HCT116 (cell line): ENCODE measurements around the gene ABHD14A. TPM values are rescaled to one million over a fixed set of nuclear protein-coding genes. Genes with fewer than 3 reads are reported as not detected.

Experiments used
- ATAC-seq: fragments of 200-7000 bp; cut with Tn5 transposase; 2 replicates; pipeline ENCODE4 v1.9.1; 2020; ENCODE audit warnings: mild to moderate bottlenecking, moderate library complexity
- BruUV-seq: library from RNA; stranded (reverse); fragments of 400-500 nt; replicated peaks from 2 replicates; lab custom pipeline; 2021; lab: Mats Ljungman, UMichigan
- CTCF ChIA-PET: fragments of 300-600 bp; sonication (Branson Sonifier 250); formaldehyde crosslinking; loops from one replicate; lab custom pipeline; 2021; ENCODE audit warnings: antibody characterized with exemption; lab: Charles Lee
- POLR2A ChIA-PET: fragments of 300-600, 350-600 bp; sonication (Branson Sonifier 250); formaldehyde crosslinking; loops from one replicate; lab custom pipeline; 2021; ENCODE audit warnings: antibody characterized with exemption; lab: Charles Lee
- RAD21 ChIA-PET, 2 experiments: fragments of 300-600 bp; sonication (Branson Sonifier 250); formaldehyde crosslinking; loops; one replicate each; lab custom pipeline; 2023; ENCODE audit warnings: low total read pairs in 2 of 2; ENCODE audit not compliant: uncharacterized antibody in 2 of 2, unreplicated experiment in 2 of 2, low non-redundant PET in 1 of 2; lab: Charles Lee
- DNase-seq: peaks from one replicate; pipeline ENCODE4 v3.0.0-alpha.2; 2010; ENCODE audit warnings: low read depth, low spot score
- H2AFZ ChIP-seq: fragments of 200-600 bp; shearing (Covaris generic), sonication (generic); 2 replicates; pipeline ENCODE4 v1.6.1; 2017; ENCODE audit warnings: low read depth, mixed run types, mixed read lengths, antibody characterized with exemption, low read length; ENCODE audit not compliant: poor library complexity, severe bottlenecking
- H3K27ac ChIP-seq: 2 replicates; pipeline ENCODE4 v1.5.1; 2012; ENCODE audit warnings: low read depth, low read length
- H3K27me3 ChIP-seq: fragments of 200-600 bp; sonication (generic); 2 replicates; pipeline ENCODE4 v1.6.1; 2016; ENCODE audit warnings: mixed run types, low read length, mixed read lengths; ENCODE audit not compliant: insufficient read depth
- H3K36me3 ChIP-seq, 2 experiments: fragments of 200-500 bp in 1 of 2; fragments of 200-600 bp in 1 of 2; sonication (Bioruptor generic) in 1 of 2; sonication (generic) in 1 of 2; 2 replicates each; pipeline versions ENCODE4 v1.5.1 to v1.6.1; 2014 to 2016; ENCODE audit warnings: low read length in 2 of 2, inconsistent platforms in 1 of 2, mixed read lengths in 1 of 2, mixed run types in 1 of 2; ENCODE audit not compliant: insufficient read depth in 2 of 2, control insufficient read depth in 1 of 2
- H3K4me1 ChIP-seq, 2 experiments: fragments of 200-600 bp in 1 of 2; sonication (generic) in 1 of 2; 2 replicates each; pipeline versions ENCODE4 v1.5.1 to v1.6.1; 2012 to 2017; ENCODE audit warnings: low read length in 2 of 2, inconsistent platforms in 1 of 2, mild to moderate bottlenecking in 1 of 2, mixed read lengths in 1 of 2, mixed run types in 1 of 2, moderate library complexity in 1 of 2; ENCODE audit not compliant: insufficient read depth in 2 of 2, control insufficient read depth in 1 of 2
- H3K4me2 ChIP-seq: fragments of 200-600 bp; sonication (generic); 2 replicates; pipeline ENCODE4 v1.6.1; 2017; ENCODE audit warnings: mixed run types, low read length, mixed read lengths
- H3K4me3 ChIP-seq, 2 experiments: fragments of 200-600 bp in 1 of 2; sonication (generic) in 1 of 2; replicated peaks in 1 of 2; 2 replicates each; pipeline ENCODE4 v1.5.1; 2011 to 2016; ENCODE audit warnings: low read length in 2 of 2, control low read depth in 1 of 2, low read depth in 1 of 2, mild to moderate bottlenecking in 1 of 2, mixed read lengths in 1 of 2, mixed run types in 1 of 2
- H3K79me2 ChIP-seq: fragments of 200-600 bp; sonication (generic); 2 replicates; pipeline ENCODE4 v1.6.1; 2017; ENCODE audit warnings: mild to moderate bottlenecking, mixed run types, low read length, moderate library complexity, mixed read lengths; ENCODE audit not compliant: insufficient read depth
- H3K9ac ChIP-seq: fragments of 200-600 bp; sonication (generic); 2 replicates; pipeline ENCODE4 v1.6.1; 2016; ENCODE audit warnings: low read length, mixed read lengths
- H3K9me2 ChIP-seq: fragments of 200-600 bp; sonication (generic), shearing (Covaris generic); 2 replicates; pipeline ENCODE4 v1.6.1; 2017; ENCODE audit warnings: mixed run types, mild to moderate bottlenecking, moderate library complexity; ENCODE audit not compliant: insufficient read depth
- H3K9me3 ChIP-seq, 2 experiments: fragments of 200-500 bp in 1 of 2; fragments of 200-600 bp in 1 of 2; sonication (Bioruptor generic) in 1 of 2; sonication (generic) in 1 of 2; 2 replicates each; pipeline ENCODE4 v1.6.1; 2014 to 2017; ENCODE audit warnings: low read length in 2 of 2, mixed read lengths in 2 of 2, inconsistent platforms in 1 of 2, low read depth in 1 of 2, mild to moderate bottlenecking in 1 of 2, mixed run types in 1 of 2, moderate library complexity in 1 of 2; ENCODE audit not compliant: control insufficient read depth in 1 of 2, insufficient read depth in 1 of 2
- H4K20me1 ChIP-seq: fragments of 200-600 bp; sonication (generic), shearing (Covaris generic); 2 replicates; pipeline ENCODE4 v1.6.1; 2017; ENCODE audit warnings: mixed run types, mild to moderate bottlenecking, moderate library complexity; ENCODE audit not compliant: insufficient read depth
- ATF3 ChIP-seq: IDR thresholded peaks from 2 replicates; pipeline ENCODE4 v1.6.1; 2012
- CTCF ChIP-seq, 3 experiments: fragments of 200-600 bp in 1 of 3; sonication (generic) in 1 of 3; IDR thresholded peaks in 2 of 3; conservative IDR thresholded peaks in 1 of 3; 2 replicates each; pipeline ENCODE4 v1.5.1; 2012 to 2017; ENCODE audit warnings: low read depth in 2 of 3, low read length in 2 of 3, antibody characterized with exemption in 1 of 3, borderline replicate concordance in 1 of 3, control low read depth in 1 of 3, mild to moderate bottlenecking in 1 of 3, mixed read lengths in 1 of 3, mixed run types in 1 of 3, moderate library complexity in 1 of 3; ENCODE audit not compliant: insufficient read depth in 1 of 3
- EGR1 ChIP-seq: IDR thresholded peaks from 2 replicates; pipeline ENCODE4 v1.6.1; 2012; ENCODE audit warnings: low read depth
- EZH2 ChIP-seq: fragments of 200-600 bp; sonication (generic); IDR thresholded peaks from 2 replicates; pipeline ENCODE4 v1.6.1; 2017; ENCODE audit warnings: antibody characterized with exemption, mixed run types
- EZH2phosphoT487 ChIP-seq: fragments of 200-600 bp; IDR thresholded peaks from 2 replicates; pipeline ENCODE4 v1.6.1; 2018; ENCODE audit warnings: antibody characterized with exemption, borderline replicate concordance
- FOSL1 ChIP-seq: IDR thresholded peaks from 2 replicates; pipeline ENCODE4 v1.6.1; 2012; ENCODE audit warnings: low read depth
- JUND ChIP-seq: IDR thresholded peaks from 2 replicates; pipeline ENCODE4 v1.6.1; 2012
- MAX ChIP-seq: IDR thresholded peaks from 2 replicates; pipeline ENCODE4 v1.6.1; 2012
- POLR2A ChIP-seq: IDR thresholded peaks from 2 replicates; pipeline ENCODE4 v1.7.0; 2011; ENCODE audit warnings: borderline replicate concordance; ENCODE audit not compliant: insufficient read depth, insufficient read length; ENCODE audit errors: extremely low read depth
- POLR2AphosphoS5 ChIP-seq: IDR thresholded peaks from 2 replicates; pipeline ENCODE4 v1.6.1; 2011; ENCODE audit warnings: mild to moderate bottlenecking, low read depth, low read length, moderate library complexity
- RAD21 ChIP-seq: IDR thresholded peaks from 2 replicates; pipeline ENCODE4 v1.6.1; 2012; ENCODE audit warnings: low read depth, mild to moderate bottlenecking
- SP1 ChIP-seq: IDR thresholded peaks from 2 replicates; pipeline ENCODE4 v1.6.1; 2012; ENCODE audit warnings: low read depth
- SRF ChIP-seq: IDR thresholded peaks from 2 replicates; pipeline ENCODE4 v1.6.1; 2012; ENCODE audit warnings: low read depth
- TCF7L2 ChIP-seq: IDR thresholded peaks from 2 replicates; pipeline ENCODE4 v1.7.0; 2011; ENCODE audit warnings: borderline replicate concordance, inconsistent platforms; ENCODE audit not compliant: insufficient read depth, insufficient read length; ENCODE audit errors: extremely low read depth
- ZBTB33 ChIP-seq: IDR thresholded peaks from 2 replicates; pipeline ENCODE4 v1.6.1; 2011; ENCODE audit warnings: mild to moderate bottlenecking, low read length, moderate library complexity; ENCODE audit not compliant: insufficient replicate concordance; ENCODE audit errors: extremely low read depth
- ZFX ChIP-seq: fragments of 450-650 bp; IDR thresholded peaks from 2 replicates; pipeline ENCODE4 v1.6.1; 2017
- ZNF274 ChIP-seq: fragments of 200-500 bp; sonication (Bioruptor generic); IDR thresholded peaks from 2 replicates; pipeline ENCODE4 v1.6.1; 2014; ENCODE audit warnings: mild to moderate bottlenecking, low read depth, low read length, inconsistent platforms
- intact Hi-C: fragments of 100-400 bp; cut with micrococcal nuclease; formaldehyde crosslinking; loops from 2 replicates; pipeline ENCODE4 v1.10.0; 2022
- total RNA-seq: library from RNA; stranded (reverse); gene quantifications from one replicate; pipeline ENCODE4 v1.2.1, GENCODE V29; 2021; ENCODE audit not compliant: unreplicated experiment

The ABHD14A gene
- total RNA-seq, 1 experiment from 2014 or later, result 11.6 TPM

- ChIA-PET RAD21 (no interaction called here), POLR2A (no interaction called here), CTCF (no interaction called here)
- no peaks in the 10 kb centered on the region for H3K27me3 ChIP-seq
- no peak overlapping the region for H3K27ac ChIP-seq
- no peaks in the 10 kb centered on the region for H3K9me2 ChIP-seq
- H3K4me1 ChIP-seq, result peaks cover 9 to 31% of the 10 kb centered on the region in 2 experiments
- BruUV-seq, result no TSS peak
- no peak overlapping the region for H3K4me3 ChIP-seq
- H3K4me2 ChIP-seq, result no peak overlapping the region
- H2AFZ ChIP-seq, result no peak overlapping the region
- no peak for TF ChIP-seq MAX
- no peak for TF ChIP-seq FOSL1
- no peak for TF ChIP-seq EZH2phosphoT487
- TF ChIP-seq EZH2, result no peak
- no peak for TF ChIP-seq JUND
- TF ChIP-seq TCF7L2, result no peak
- no peak for TF ChIP-seq SRF
- TF ChIP-seq POLR2AphosphoS5, result no peak
- no peak for TF ChIP-seq SP1
- TF ChIP-seq ZNF274, result no peak
- no peaks in the 10 kb centered on the region for H3K79me2 ChIP-seq
- ATAC-seq (no peak), DNase-seq (no peak)
- no peak overlapping the region for H3K9ac ChIP-seq
- no peaks in the 10 kb centered on the region for H3K9me3 ChIP-seq
- H3K36me3 ChIP-seq, result no peaks in the 10 kb centered on the region
- no peaks in the 10 kb centered on the region for H4K20me1 ChIP-seq
- intact Hi-C loops, result no loop called here
Measured at GRCh38 chr3:52024765-52025452, 50.0 kb downstream of the ABHD14A start.

GRCh38 chr3:52025453-52025852 is 50.6 kb downstream of the ABHD14A start:
- Histone ChIP-seq H3K27me3 (no peaks in the 10 kb centered on the region), H3K9me3 (no peaks in the 10 kb centered on the region), H3K4me2 (no peak overlapping the region), H3K9ac (no peak overlapping the region), H4K20me1 (no peaks in the 10 kb centered on the region), H3K36me3 (no peaks in the 10 kb centered on the region), H3K79me2 (no peaks in the 10 kb centered on the region), H3K4me3 (no peak overlapping the region), H2AFZ (no peak overlapping the region), H3K4me1 (peaks cover 9 to 31% of the 10 kb centered on the region in 2 experiments), H3K27ac (no peak overlapping the region), H3K9me2 (no peaks in the 10 kb centered on the region)
- BruUV-seq, result no TSS peak
- ChIA-PET CTCF (no interaction called here), RAD21 (no interaction called here), POLR2A (no interaction called here)
- ATAC-seq (no peak), DNase-seq (no peak)
- intact Hi-C loops, result no loop called here
- TF ChIP-seq EZH2, result no peak
- no peak for TF ChIP-seq FOSL1
- TF ChIP-seq TCF7L2, result no peak
- no peak for TF ChIP-seq ZFX
- no peak for TF ChIP-seq EGR1
- no peak for TF ChIP-seq POLR2A
- no peak for TF ChIP-seq CTCF (IDR thresholded peaks at IDR 0.05 in 2 of 3, conservative IDR thresholded peaks at IDR 0.05 in 1 of 3; ENCODE audit: borderline replicate concordance in 1 of 3, insufficient read depth in 1 of 3, low read depth in 2 of 3, low read length in 2 of 3)
- no peak for TF ChIP-seq JUND
- no peak for TF ChIP-seq ZBTB33
- TF ChIP-seq RAD21, result no peak
- TF ChIP-seq ATF3, result no peak
- no peak for TF ChIP-seq SRF
